Skeletal muscle tissue (tissue), 4 donors: ENCODE measurements around the gene ZBTB1. TPM values are rescaled to one million over a fixed set of nuclear protein-coding genes. Genes with fewer than 3 reads are reported as not detected.
"Not testable (repeated sequence)": the region's sequence is repeated elsewhere in the genome, so short reads cannot be mapped to it uniquely, and the experiment has no call there.

Experiments used
- H3K27ac ChIP-seq: one replicate; pipeline ENCODE4 v1.7.0; 2013; ENCODE audit warnings: mild to moderate bottlenecking, low read depth, low read length, inconsistent platforms
- H3K27me3 ChIP-seq, 3 donors: one replicate each; pipeline ENCODE4 v1.7.0; 2013; ENCODE audit warnings: low read length in 3 of 3; ENCODE audit not compliant: control insufficient read depth in 3 of 3, insufficient read depth in 3 of 3
- H3K36me3 ChIP-seq, 3 donors: one replicate each; pipeline ENCODE4 v1.7.0; 2013; ENCODE audit warnings: low read length in 3 of 3; ENCODE audit not compliant: control insufficient read depth in 3 of 3, insufficient read depth in 3 of 3
- H3K4me1 ChIP-seq, 3 donors: one replicate each; pipeline ENCODE4 v1.7.0; 2013; ENCODE audit warnings: low read length in 3 of 3, mild to moderate bottlenecking in 3 of 3; ENCODE audit not compliant: control insufficient read depth in 3 of 3, insufficient read depth in 3 of 3
- H3K4me3 ChIP-seq, 3 donors: one replicate each; pipeline ENCODE4 v1.7.0; 2013; ENCODE audit warnings: low read length in 3 of 3
- H3K9ac ChIP-seq, 3 donors: one replicate each; pipeline ENCODE4 v1.7.0; 2013; ENCODE audit warnings: low read length in 3 of 3, mild to moderate bottlenecking in 3 of 3, moderate library complexity in 2 of 3, low read depth in 1 of 3
- H3K9me3 ChIP-seq, 3 donors: one replicate each; pipeline ENCODE4 v1.7.0; 2013; ENCODE audit warnings: low read length in 3 of 3; ENCODE audit not compliant: control insufficient read depth in 3 of 3
- total RNA-seq: library from RNA; depleted of rRNA; stranded (reverse); fragments of >200 nt; gene quantifications from one replicate; pipeline ENCODE4 v1.2.3, GENCODE V29; 2014
- donor health status: Osteomylitis.

Gene ZBTB1
- total RNA-seq, 1 donor from 2014 or later, result 32.9 TPM

- Histone ChIP-seq H3K9ac (peak overlapping the region; percentile 35 to 83 (median 77)), H3K27ac (no peak overlapping the region), H3K4me1 (peaks cover 18 to 24% (median 23%) of the 10 kb centered on the region in 3 donors), H3K36me3 (no peaks in the 10 kb centered on the region), H3K27me3 (peaks cover 0 to 5% (median 0%) of the 10 kb centered on the region in 3 donors), H3K9me3 (no peaks in the 10 kb centered on the region), H3K4me3 (peak overlapping the region; percentile 91 to 96 (median 93))
Observed at GRCh38 chr14:64542836-64543201, 38.2 kb downstream of the ZBTB1 start.

GRCh38 chr14:64544607-64545312 lies 40.2 kb downstream of the ZBTB1 start:
- peaks cover 16 to 21% (median 17%) of the 10 kb centered on the region in 3 donors for H3K4me1 ChIP-seq
- H3K27me3 ChIP-seq, result peaks cover 0 to 5% (median 0%) of the 10 kb centered on the region in 3 donors
- H3K4me3 ChIP-seq, result peak overlapping the region; percentile 1 to 93 (median 91)
- H3K9ac ChIP-seq, result peak overlapping the region in 2 of 3 donors; percentile 23 to 27
- H3K36me3 ChIP-seq, result no peaks in the 10 kb centered on the region
- no peaks in the 10 kb centered on the region for H3K9me3 ChIP-seq
- no peak overlapping the region for H3K27ac ChIP-seq

GRCh38 chr14:64549016-64549415 lies 44.4 kb downstream of the ZBTB1 start:
- Histone ChIP-seq H3K4me1 (peaks cover 0 to 10% (median 4%) of the 10 kb centered on the region in 3 donors), H3K27me3 (no peaks in the 10 kb centered on the region), H3K9me3 (no peaks in the 10 kb centered on the region), H3K36me3 (no peaks in the 10 kb centered on the region), H3K27ac (no peak overlapping the region), H3K4me3 (no peak overlapping the region), H3K9ac (no peak overlapping the region)

GRCh38 chr14:64549791-64550620 lies 45.4 kb downstream of the ZBTB1 start, which contains the start of gene PPP1R36:
PPP1R36 (plus strand) TSS chr14:64549961; CDS start chr14:64549998, 37 bp downstream.
- Histone ChIP-seq H3K9ac (peak within 1 kb of the TSS; percentile 45 to 63 (median 57)), H3K27ac (no peak within 1 kb of the TSS), H3K4me3 (peak within 1 kb of the TSS; percentile 55 to 64 (median 57))

DNA sequence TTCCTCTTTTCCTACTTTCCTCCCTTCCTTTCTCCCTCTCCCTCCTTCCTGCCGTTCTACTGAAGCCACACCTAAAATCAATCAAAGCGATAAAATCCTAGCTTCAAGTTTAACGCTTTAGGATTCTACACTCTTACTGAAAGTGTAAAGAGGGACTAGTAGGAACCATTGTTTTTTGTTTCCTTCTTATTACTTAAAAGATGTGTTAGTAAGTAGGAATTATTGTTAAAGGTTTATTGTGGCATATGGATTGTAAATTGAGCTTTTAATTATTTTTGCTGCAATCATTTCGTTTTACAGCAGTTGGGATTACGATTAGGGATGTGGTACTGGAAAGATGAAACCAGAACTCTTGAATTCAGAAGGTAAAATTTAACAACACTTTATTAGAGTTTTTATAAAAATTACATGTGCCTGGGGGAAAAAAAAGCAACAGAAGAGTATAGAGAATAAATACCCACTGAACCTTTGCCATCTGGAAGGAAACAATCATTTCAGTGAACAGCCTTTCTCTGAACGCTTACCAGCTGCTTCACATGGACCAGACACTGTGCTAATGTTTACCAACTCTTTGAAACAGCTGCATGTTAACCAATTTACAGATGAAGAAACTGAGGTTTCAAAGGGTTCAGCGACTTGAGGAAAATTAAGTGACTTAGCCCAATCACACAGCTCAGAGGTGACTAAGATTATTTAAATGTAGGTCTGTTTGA lies 46.2 kb downstream of the ZBTB1 start:
- no peak overlapping the region for H3K9ac ChIP-seq
- no peak overlapping the region for H3K4me3 ChIP-seq
- H3K36me3 ChIP-seq, result no peaks in the 10 kb centered on the region
- peaks cover 0 to 7% (median 4%) of the 10 kb centered on the region in 3 donors for H3K4me1 ChIP-seq
- H3K27ac ChIP-seq, result no peak overlapping the region
- H3K27me3 ChIP-seq, result no peaks in the 10 kb centered on the region
- no peaks in the 10 kb centered on the region for H3K9me3 ChIP-seq

More at GRCh38 chr14:64549791-64550620, 45.4 kb downstream of the ZBTB1 start, which contains the start of gene PPP1R36:
- no peaks in the 10 kb centered on the region for H3K27me3 ChIP-seq
- no peaks in the 10 kb centered on the region for H3K9me3 ChIP-seq
- peaks cover 0 to 7% (median 4%) of the 10 kb centered on the region in 3 donors for H3K4me1 ChIP-seq
- H3K36me3 ChIP-seq, result no peaks in the 10 kb centered on the region

- no peaks in the 10 kb centered on the region for H3K36me3 ChIP-seq
Observed at GRCh38 chr14:64554556-64554955, 50.0 kb downstream of the ZBTB1 start.

GRCh38 chr14:64556526-64556925 lies 52.0 kb downstream of the ZBTB1 start:
- no peaks in the 10 kb centered on the region for H3K4me1 ChIP-seq
- H3K27me3 ChIP-seq, result no peaks in the 10 kb centered on the region
- H3K36me3 ChIP-seq, result no peaks in the 10 kb centered on the region
- no peak overlapping the region for H3K27ac ChIP-seq
- H3K9me3 ChIP-seq, result no peaks in the 10 kb centered on the region
- no peak overlapping the region for H3K9ac ChIP-seq
- H3K4me3 ChIP-seq, result no peak overlapping the region

More at GRCh38 chr14:64554556-64554955, 50.0 kb downstream of the ZBTB1 start:
- H3K9ac ChIP-seq, result no peak overlapping the region
- no peaks in the 10 kb centered on the region for H3K9me3 ChIP-seq
- H3K4me1 ChIP-seq, result peaks cover 0 to 4% (median 0%) of the 10 kb centered on the region in 3 donors
- H3K27me3 ChIP-seq, result no peaks in the 10 kb centered on the region
- H3K27ac ChIP-seq, result no peak overlapping the region
- H3K4me3 ChIP-seq, result no peak overlapping the region

DNA sequence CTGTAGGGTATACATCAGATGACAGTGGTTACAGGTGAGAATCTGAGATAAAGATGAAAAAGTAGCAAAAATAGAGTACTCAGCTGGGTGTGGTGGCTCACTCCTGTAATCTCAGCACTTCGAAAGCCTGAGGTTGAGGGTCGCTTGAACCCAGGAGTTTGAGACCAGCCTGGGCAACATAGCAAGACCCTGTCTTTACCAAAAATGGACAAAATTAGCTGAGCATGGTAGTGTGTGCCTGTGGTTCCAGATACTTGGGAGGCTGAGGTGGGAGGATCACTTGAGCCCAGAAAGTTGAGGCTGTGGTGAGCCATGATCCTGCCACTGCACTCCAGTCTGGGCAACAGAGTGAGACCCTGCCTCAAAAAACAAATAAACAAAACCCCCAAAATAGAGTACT lies 53.6 kb downstream of the ZBTB1 start:
- H3K4me3 ChIP-seq, H3K27ac ChIP-seq, H3K36me3 ChIP-seq, H3K4me1 ChIP-seq, H3K9ac ChIP-seq, H3K27me3 ChIP-seq, H3K9me3 ChIP-seq: not testable (repeated sequence)

DNA sequence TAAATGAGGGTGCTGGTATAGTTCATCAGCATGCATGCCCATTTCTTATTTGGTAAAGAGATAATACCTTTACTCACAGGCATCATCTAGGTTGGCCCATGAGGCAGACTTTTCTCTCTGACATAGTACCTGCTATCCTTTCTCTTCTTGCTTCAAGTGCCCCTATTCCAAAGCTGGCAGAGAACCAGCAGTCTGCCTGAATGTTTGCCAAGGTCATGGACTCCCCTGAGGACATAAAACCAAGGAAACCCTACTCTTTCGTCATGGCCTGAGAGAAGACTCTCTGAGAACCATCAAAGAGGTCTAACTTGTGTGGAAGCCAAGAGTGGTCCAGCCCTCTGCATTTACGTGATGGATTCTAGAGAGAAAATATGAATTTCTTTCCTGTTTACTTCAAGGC lies 57.1 kb downstream of the ZBTB1 start:
- Histone ChIP-seq H3K36me3 (no peaks in the 10 kb centered on the region), H3K4me3 (no peak overlapping the region), H3K27ac (no peak overlapping the region), H3K27me3 (no peaks in the 10 kb centered on the region), H3K4me1 (peaks cover 4 to 10% (median 6%) of the 10 kb centered on the region in 3 donors), H3K9ac (no peak overlapping the region), H3K9me3 (no peaks in the 10 kb centered on the region)
